GM20000 (cell line): ENCODE measurements around the gene TEX261.

Experiments used
- DNase-seq: peaks from one replicate; pipeline ENCODE4 v3.0.0; 2012; ENCODE audit warnings: low spot score
- CTCF ChIP-seq: IDR thresholded peaks from 2 replicates; pipeline ENCODE4 v1.5.1; 2012; ENCODE audit warnings: mild to moderate bottlenecking, control low read depth; ENCODE audit errors: extremely low read depth, missing control alignments

The TEX261 gene

DNA sequence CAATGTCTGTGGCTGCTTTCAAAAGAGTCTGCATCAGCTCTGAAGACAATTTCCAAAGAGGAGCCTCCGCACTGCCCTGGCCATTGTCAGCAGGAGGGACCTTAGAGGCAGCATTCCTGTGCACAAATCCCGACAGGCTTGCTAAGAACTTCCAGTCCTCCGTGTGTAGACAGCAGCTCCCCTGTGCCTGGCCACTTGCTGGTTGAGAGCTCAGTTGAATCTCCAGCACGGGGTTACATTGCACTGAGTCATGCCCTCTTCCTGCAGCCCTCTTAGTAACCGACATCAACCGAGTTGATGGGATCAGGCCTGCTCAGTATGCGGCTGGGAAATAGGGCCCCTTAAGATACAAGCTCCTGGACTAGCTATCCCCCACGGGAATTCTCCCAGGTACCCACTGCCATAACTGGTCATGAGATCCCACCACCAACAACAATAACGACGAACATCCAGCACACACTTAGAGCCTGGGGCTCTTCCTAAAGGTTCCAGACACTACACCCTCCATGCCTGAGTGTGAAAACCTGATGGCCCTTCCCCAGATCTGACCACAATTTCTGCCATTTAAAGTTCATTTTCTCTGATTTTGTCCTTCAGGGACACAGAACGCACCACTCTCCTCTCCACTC is 47.0 kb downstream of the TEX261 start:
- no peak for DNase-seq

DNA sequence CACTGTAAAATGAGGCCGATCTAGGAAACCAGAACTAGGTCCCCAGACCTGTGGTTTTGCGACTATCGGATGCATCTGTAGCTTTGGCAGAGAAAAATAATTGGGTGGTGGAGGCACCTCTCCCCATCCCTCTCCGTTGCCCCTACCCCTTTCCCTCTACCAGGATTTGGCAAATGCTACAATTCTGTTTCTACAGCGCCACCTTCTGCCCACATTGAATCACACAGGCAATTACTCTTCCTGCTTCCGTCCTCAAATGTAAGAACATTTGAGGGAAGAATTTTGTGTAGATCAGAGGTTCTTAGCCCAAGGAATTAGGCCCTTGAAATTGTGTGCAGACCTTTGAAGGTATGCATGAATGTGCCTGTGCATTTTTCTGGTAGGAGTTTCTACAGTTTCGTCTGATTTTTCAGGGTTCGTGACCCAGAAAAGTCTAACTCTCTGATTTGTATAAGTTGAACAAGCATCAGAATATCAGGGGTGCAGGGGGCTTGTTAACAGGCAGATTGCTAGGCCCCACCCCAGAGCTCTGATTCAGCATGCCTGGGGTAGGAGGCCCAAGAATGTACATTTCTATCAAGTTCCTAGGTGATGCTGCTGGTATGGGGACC is 47.7 kb downstream of the TEX261 start:
- peak; percentile 57 for DNase-seq
- peak; percentile 75 for TF ChIP-seq CTCF

More for the DNA sequence above, 47.0 kb downstream of the TEX261 start:
- no peak for TF ChIP-seq CTCF

DNA sequence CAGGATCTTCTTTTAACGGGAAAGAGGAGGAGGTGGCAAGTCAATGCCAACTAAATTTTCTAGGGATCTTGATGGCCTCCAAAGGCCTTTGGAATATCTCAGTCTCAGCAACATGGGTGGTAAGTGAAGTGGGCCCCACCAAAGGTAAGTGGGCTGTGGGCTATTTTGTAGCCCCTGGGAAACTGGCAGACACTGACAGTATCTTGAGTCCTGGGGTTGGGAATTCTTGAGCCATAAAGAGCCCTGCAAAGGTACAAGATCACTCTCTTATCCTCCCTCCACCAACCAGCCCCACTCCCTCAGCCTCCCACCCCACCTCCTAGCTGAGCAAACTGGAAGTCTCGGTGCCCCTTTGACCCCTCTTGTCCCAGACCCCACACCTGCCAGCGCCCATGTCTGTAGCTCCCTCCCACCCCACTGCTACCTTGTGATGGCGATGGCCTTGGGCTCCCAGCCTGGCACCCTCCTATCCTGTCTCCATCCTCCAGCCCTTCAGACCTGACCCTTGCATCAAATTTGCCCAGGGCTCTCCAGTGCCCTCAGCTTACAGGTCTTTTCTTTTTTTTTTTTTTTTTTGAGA is 50.5 kb downstream of the TEX261 start:
- DNase-seq = no peak

DNA sequence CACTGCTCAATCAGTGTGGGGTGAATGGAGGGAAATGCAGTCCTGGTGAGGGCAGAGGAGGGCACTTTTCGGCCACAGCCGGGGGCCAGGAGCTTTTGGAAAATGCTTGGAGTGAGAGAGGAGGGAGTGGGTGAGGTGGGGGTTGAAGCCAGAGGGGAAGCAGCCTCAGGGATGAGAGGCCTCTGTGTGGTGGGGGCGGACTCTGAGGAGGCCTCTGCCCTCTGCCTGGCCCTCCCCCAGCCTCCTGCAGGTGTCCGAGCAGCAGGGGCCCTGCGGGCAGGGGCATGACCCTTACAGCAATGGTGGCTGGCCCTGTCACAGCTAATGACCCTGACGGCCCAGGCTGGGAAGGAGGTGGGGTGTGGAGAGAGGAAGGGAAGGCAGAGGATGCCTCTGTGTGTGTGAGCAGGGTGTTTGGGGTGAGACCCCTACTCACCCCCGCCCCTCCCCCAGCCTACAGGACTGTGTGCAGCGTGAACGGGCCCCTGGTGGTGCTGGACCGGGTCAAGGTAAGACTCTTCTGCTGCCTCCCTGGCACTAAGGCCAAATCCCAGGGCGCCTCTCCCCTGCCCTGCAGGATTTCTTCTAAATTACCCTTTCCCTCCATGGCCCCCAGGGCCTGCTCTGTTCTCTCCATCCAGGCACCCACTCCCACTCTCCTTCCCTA is 51.3 kb downstream of the TEX261 start:
- no peak for DNase-seq
- no peak for TF ChIP-seq CTCF

More for the DNA sequence above, 50.5 kb downstream of the TEX261 start:
- TF ChIP-seq CTCF = no peak

DNA sequence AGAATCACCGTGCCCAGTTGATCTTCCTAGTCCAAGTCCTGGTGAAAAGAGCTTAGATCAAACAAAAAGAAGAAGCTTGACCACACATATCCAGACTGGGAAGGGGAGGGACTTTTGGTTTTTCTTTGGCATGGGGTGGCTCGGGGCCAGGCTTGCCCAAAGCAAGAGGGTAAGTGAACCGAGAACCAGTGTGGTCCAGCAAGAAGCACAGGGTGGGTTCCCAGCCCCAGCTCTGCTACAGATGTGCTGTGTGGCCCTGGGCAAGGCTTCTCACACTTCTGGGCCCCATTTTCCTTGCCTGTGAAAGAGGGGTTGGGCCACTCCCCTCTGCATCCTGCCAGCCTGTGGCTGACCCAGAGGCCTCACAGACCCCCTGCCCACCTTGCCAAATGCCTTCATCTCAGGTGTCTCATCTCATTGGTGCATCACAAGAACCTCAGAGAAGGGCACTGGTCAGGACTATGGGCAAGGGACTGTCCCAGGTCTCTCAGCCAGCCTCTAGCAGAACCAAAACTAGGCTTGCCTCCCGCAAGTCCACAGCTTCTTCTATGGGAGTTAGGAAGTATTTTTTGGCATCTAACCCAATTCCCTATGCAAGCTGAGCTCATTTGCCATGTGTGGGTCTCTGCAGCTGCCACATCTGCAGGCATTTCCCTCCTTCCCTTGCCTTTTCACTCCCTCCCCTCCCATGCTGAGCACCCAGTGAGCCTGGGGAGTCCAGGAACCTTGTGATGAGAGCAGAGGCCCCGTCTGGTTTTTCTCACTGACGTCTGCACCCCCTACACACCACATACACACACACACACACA is 52.1 kb downstream of the TEX261 start:
- no peak for TF ChIP-seq CTCF
- no peak for DNase-seq

- no peak for TF ChIP-seq CTCF
- no peak for DNase-seq
These were observed 53.0 kb downstream of the TEX261 start for GRCh38 chr2:70941701-70942100.

GRCh38 chr2:70941186-70941585 is 53.5 kb downstream of the TEX261 start:
- no peak for DNase-seq
- TF ChIP-seq CTCF = no peak
